Endothelial cell (in vitro differentiated cells): ENCODE measurements around the gene FGFR4. TPM values are rescaled to one million over a fixed set of nuclear protein-coding genes. Genes with fewer than 3 reads are reported as not detected.

ENCODE experiments used
- DNase-seq: peaks from one replicate; pipeline ENCODE4 v3.0.0; 2021; ENCODE audit warnings: low spot score
- H3K27ac Mint-ChIP-seq: one replicate; pipeline ENCODE4 v1.8.0; 2021; ENCODE audit warnings: mixed read lengths, inconsistent platforms; ENCODE audit not compliant: unreplicated experiment
- H3K27me3 Mint-ChIP-seq: one replicate; pipeline ENCODE4 v1.8.0; 2021; ENCODE audit warnings: mild to moderate bottlenecking, moderate library complexity, mixed read lengths, inconsistent platforms; ENCODE audit not compliant: unreplicated experiment
- H3K36me3 Mint-ChIP-seq: one replicate; pipeline ENCODE4 v1.8.0; 2021; ENCODE audit warnings: mild to moderate bottlenecking, low read depth, mixed read lengths, inconsistent platforms; ENCODE audit not compliant: unreplicated experiment
- H3K4me1 Mint-ChIP-seq: one replicate; pipeline ENCODE4 v1.8.0; 2021; ENCODE audit warnings: mild to moderate bottlenecking, mixed read lengths, inconsistent platforms; ENCODE audit not compliant: unreplicated experiment
- H3K4me3 Mint-ChIP-seq: one replicate; pipeline ENCODE4 v1.8.0; 2021; ENCODE audit warnings: mild to moderate bottlenecking, mixed read lengths, inconsistent platforms; ENCODE audit not compliant: unreplicated experiment
- H3K9me3 Mint-ChIP-seq: one replicate; pipeline ENCODE4 v1.8.0; 2021; ENCODE audit warnings: mixed read lengths, inconsistent platforms; ENCODE audit not compliant: unreplicated experiment
- CTCF ChIP-seq: fragments of 200-600 bp; sonication (generic); IDR thresholded peaks from one replicate; pipeline ENCODE4 v1.5.0; 2021; ENCODE audit warnings: antibody characterized with exemption; ENCODE audit not compliant: unreplicated experiment
- total RNA-seq: library from RNA; stranded (reverse); fragmentation: NEBNext Ultra II Directional; extraction: Animal tissue kit (Norgen Biotek cat#: 25700); gene quantifications from one replicate; pipeline ENCODE4 v1.2.1, GENCODE V29; 2021; ENCODE audit not compliant: unreplicated experiment

The FGFR4 gene
- total RNA-seq, 1 donor from 2014 or later = 11.0 TPM

GRCh38 chr5:177093082-177093712 lies 6.5 kb downstream of the FGFR4 start:
- Mint-ChIP-seq H3K9me3 (no peaks in the 10 kb centered on the region), H3K27me3 (peaks cover 16% of the 10 kb centered on the region), H3K4me3 (no peak overlapping the region), H3K4me1 (peaks cover 36% of the 10 kb centered on the region), H3K27ac (no peak overlapping the region), H3K36me3 (no peaks in the 10 kb centered on the region)
- TF ChIP-seq CTCF = no peak
- no peak for DNase-seq

- no peak overlapping the region for H3K27ac Mint-ChIP-seq
- no peak overlapping the region for H3K4me3 Mint-ChIP-seq
- DNase-seq = no peak
- no peak for TF ChIP-seq CTCF
- H3K9me3 Mint-ChIP-seq = no peaks in the 10 kb centered on the region
- no peaks in the 10 kb centered on the region for H3K36me3 Mint-ChIP-seq
- peaks cover 14% of the 10 kb centered on the region for H3K27me3 Mint-ChIP-seq
- H3K4me1 Mint-ChIP-seq = peaks cover 31% of the 10 kb centered on the region
Measured at GRCh38 chr5:177093803-177094202, 7.1 kb downstream of the FGFR4 start.

GRCh38 chr5:177094224-177095087 lies 7.7 kb downstream of the FGFR4 start:
- Mint-ChIP-seq H3K27me3 (peaks cover 13% of the 10 kb centered on the region), H3K4me3 (no peak overlapping the region), H3K9me3 (no peaks in the 10 kb centered on the region), H3K36me3 (no peaks in the 10 kb centered on the region), H3K4me1 (peaks cover 24% of the 10 kb centered on the region), H3K27ac (peak overlapping the region; percentile 79)
- no peak for TF ChIP-seq CTCF
- no peak for DNase-seq

GRCh38 chr5:177095088-177095669 lies 8.5 kb downstream of the FGFR4 start:
- DNase-seq = no peak
- H3K9me3 Mint-ChIP-seq = no peaks in the 10 kb centered on the region
- H3K4me3 Mint-ChIP-seq = no peak overlapping the region
- no peak for TF ChIP-seq CTCF
- H3K27ac Mint-ChIP-seq = peak overlapping the region; percentile 79
- peaks cover 8% of the 10 kb centered on the region for H3K27me3 Mint-ChIP-seq
- no peaks in the 10 kb centered on the region for H3K36me3 Mint-ChIP-seq
- H3K4me1 Mint-ChIP-seq = peaks cover 18% of the 10 kb centered on the region
